Testis (tissue), 3 donors: ENCODE data around the gene EPO. TPM values are rescaled to one million over a fixed set of nuclear protein-coding genes. Genes with fewer than 3 reads are reported as not detected.
A peak's percentile ranks its signal among the peaks of the same experiment; 100 is the strongest.

Experiments used
- DNase-seq: peaks from one replicate; pipeline ENCODE4 v3.0.0-alpha.2; 2019
- H3K27ac ChIP-seq, 2 donors: fragments of 200-600 bp; sonication (generic); one replicate each; pipeline ENCODE4 v1.5.1; 2019
- H3K27me3 ChIP-seq: fragments of 200-600 bp; sonication (generic); one replicate; pipeline ENCODE4 v1.5.1; 2019
- H3K36me3 ChIP-seq: fragments of 200-600 bp; sonication (generic); one replicate; pipeline ENCODE4 v1.5.1; 2017; ENCODE audit warnings: low read depth; ENCODE audit errors: missing control alignments
- H3K4me1 ChIP-seq: fragments of 200-600 bp; sonication (generic); one replicate; pipeline ENCODE4 v1.5.1; 2019
- H3K4me3 ChIP-seq, 2 donors: fragments of 200-600 bp; sonication (generic); one replicate each; pipeline ENCODE4 v1.5.1; 2017 to 2019
- H3K9me3 ChIP-seq: fragments of 200-600 bp; sonication (generic); one replicate; pipeline ENCODE4 v1.5.1; 2017
- POLR2A ChIP-seq: fragments of 450-650 bp; IDR thresholded peaks from one replicate; pipeline ENCODE4 v1.6.1; 2017; ENCODE audit warnings: antibody characterized with exemption, mild to moderate bottlenecking, moderate library complexity
- WGBS, 2 donors: methylation state at CpG; one replicate each; pipeline ENCODE4 v1.1.5; 2018; 5-methylcytosine and 5-hydroxymethylcytosine counted together
- intact Hi-C: fragments of 100-400 bp; cut with DNase I; formaldehyde crosslinking; loops from one replicate; pipeline ENCODE4 v1.15.1; 2023; ENCODE audit warnings: low total_unique reads
- polyA plus RNA-seq: library from polyadenylated mRNA; stranded (reverse); fragments of 350-450 nt; fragmentation: Illumina TruSeq; extraction: RNeasy Lipid Tissue Mini Kit (QIAGEN cat#74804); gene quantifications from one replicate; pipeline ENCODE4 v1.2.3, GENCODE V29; 2014; ENCODE audit warnings: low read depth, low replicate concordance; ENCODE audit not compliant: insufficient read depth
- total RNA-seq, 2 donors: library from RNA; depleted of rRNA; stranded (reverse); fragments of >200 nt; gene quantifications; one replicate each; pipeline ENCODE4 v1.2.3, GENCODE V29; 2016
- TF ChIP-seq, protein P1 (sequence below), 3 experiments: fragments of 450-650 bp in 2 of 3; fragments of 200-600 bp in 1 of 3; sonication (generic) in 1 of 3; IDR thresholded peaks; one replicate each; pipeline ENCODE4 v1.5.1; 2016 to 2019; ENCODE audit warnings: antibody characterized with exemption in 3 of 3, mild to moderate bottlenecking in 2 of 3, moderate library complexity in 1 of 3

EPO gene
- total and polyA plus RNA-seq, 3 donors from 2014 or later, result 0.63 to 0.93 (median 0.65) TPM

DNA sequence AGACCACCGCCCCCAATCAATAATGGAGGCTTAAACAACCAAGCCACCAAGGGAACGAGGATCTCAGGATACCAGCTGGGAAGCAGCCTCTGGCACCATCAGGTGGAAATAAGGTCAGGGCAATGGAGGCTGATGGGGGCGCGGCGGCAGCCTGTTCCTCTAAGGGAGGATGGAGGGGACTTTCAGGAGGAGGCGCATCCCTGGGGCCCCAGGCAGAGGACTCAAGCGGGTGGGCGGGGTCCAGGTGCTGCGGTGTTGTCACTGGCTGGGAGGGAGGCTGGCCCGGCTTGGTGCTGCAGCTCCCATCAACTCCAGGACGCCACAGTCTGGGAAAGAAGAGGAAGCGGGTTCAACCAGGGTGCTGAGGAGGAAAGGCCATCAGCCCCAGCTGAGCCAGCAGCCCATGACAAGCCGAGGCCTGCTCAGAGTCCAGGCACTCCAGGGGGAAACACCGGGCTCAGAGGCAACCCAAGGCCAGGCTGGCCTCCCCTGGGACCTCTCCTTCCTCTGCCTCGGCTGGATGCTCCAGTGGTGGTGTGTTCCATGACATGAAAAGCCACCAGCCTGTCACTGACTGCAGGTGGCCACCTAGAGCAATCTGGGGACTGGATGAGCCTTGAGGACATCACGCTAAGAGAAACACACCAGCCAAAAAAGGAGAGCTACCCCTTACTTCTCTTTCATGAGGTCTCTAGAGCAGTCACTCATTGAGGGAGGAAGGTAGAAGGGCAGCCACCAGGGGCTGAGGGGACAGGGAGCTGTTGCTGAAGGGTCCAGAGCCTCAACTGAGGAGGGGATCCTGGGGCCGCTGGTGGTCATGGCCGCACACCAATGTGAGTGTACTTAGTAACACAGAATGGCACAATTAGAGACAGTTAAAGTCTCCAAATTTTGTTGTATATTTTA is 30.8 kb upstream of the EPO start:
- DNase-seq, result no peak
- Histone ChIP-seq H3K4me1 (peaks cover 52% of the 10 kb centered on the region), H3K27ac (peak overlapping the region; percentile 27 to 59), H3K4me3 (no peak overlapping the region), H3K9me3 (no peaks in the 10 kb centered on the region), H3K36me3 (no peaks in the 10 kb centered on the region), H3K27me3 (no peaks in the 10 kb centered on the region)
- TF ChIP-seq, protein P1, sequence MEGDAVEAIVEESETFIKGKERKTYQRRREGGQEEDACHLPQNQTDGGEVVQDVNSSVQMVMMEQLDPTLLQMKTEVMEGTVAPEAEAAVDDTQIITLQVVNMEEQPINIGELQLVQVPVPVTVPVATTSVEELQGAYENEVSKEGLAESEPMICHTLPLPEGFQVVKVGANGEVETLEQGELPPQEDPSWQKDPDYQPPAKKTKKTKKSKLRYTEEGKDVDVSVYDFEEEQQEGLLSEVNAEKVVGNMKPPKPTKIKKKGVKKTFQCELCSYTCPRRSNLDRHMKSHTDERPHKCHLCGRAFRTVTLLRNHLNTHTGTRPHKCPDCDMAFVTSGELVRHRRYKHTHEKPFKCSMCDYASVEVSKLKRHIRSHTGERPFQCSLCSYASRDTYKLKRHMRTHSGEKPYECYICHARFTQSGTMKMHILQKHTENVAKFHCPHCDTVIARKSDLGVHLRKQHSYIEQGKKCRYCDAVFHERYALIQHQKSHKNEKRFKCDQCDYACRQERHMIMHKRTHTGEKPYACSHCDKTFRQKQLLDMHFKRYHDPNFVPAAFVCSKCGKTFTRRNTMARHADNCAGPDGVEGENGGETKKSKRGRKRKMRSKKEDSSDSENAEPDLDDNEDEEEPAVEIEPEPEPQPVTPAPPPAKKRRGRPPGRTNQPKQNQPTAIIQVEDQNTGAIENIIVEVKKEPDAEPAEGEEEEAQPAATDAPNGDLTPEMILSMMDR (IDR thresholded peaks at IDR 0.05), result no peak
- no peak for TF ChIP-seq POLR2A
- WGBS, 2 donors, result 76 to 90% methylated on average over 7 to 18 of the region's 18 CpGs
- intact Hi-C loops, result loop anchor here (5.0 kb wide), 2 partner anchors 122 to 222 kb away; no protein-coding TSS in a partner anchor

DNA sequence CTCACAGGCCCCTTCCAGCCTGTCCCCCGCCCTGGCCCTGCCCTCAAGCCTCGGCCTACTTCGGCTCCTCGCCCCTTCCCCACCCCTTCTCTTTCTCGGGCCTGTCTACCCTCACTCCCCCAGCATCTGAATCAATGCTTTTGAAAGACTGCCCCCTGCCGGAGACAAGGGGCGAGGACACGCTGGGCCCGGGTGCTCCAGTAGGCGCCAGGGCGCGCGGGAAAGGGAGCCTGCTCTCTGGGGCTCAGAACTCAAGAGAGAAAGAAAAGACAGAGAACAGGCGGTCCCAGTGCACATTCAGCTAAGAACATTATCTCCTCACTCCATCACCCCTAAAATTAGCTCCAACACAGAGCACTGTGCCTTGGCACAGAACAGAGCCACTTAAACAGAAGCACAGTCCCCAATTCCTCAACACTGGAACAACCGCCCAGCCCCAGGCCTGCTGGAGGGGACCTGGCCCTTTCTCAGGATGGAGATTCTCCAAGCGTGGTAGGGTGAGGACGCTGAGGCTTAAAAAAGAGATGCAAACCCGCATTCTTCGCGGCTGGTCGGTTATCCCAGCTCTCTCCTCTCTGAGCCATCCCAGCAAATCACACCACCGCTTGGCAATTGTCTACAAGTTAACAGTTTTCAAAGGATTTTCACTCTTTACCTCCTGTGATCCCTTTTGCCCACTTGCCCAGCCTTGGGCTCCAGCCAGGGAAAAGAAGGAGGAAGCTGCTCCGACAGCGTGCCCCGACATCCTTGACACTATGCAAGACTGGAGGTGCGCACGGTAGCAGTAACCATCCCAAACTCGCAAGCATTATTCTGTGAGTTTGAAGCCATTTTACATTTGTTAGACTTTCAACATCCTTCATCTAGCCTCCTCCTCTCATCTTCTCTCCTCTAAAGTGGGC is 28.3 kb upstream of the EPO start:
- no peaks in the 10 kb centered on the region for H3K36me3 ChIP-seq
- peak overlapping the region in 1 of 2 donors; percentile 2 for H3K4me3 ChIP-seq
- TF ChIP-seq, protein P1 (IDR thresholded peaks at IDR 0.05), result peak; percentile 85 to 88 (median 87)
- no peak for TF ChIP-seq POLR2A
- DNase-seq, result peak; percentile 87
- H3K27me3 ChIP-seq, result no peaks in the 10 kb centered on the region
- peaks cover 54% of the 10 kb centered on the region for H3K4me1 ChIP-seq
- no peaks in the 10 kb centered on the region for H3K9me3 ChIP-seq
- intact Hi-C loops, result loop anchor here (5.0 kb wide), 2 partner anchors 125 to 225 kb away; no protein-coding TSS in a partner anchor
- H3K27ac ChIP-seq, result peak overlapping the region; percentile 21 to 96
- WGBS, 2 donors, result 7 to 11% methylated on average over 24 to 28 of the region's 28 CpGs

DNA sequence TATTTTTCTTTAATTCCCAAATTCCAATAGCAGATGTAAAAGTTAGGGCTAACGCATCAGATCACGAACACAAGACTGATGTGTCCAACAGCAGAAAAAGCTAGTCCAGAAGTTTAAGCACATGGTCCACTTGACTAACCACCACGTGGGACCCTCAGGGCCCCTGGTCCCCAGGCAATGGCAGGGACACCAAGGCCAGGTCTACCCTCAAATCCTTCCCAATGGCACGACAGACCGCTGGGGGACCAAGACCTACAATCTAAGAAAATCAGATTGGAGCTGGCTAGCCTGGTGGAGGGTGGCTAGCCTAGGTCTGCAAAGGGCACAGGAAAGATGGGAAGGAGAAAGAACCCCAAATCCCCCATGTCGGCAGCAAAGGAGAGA is 27.7 kb upstream of the EPO start:
- intact Hi-C loops, result loop anchor here (5.0 kb wide), 2 partner anchors 125 to 225 kb away; no protein-coding TSS in a partner anchor
- no peak for DNase-seq
- H3K4me3 ChIP-seq, result peak overlapping the region; percentile 88 to 91
- peak overlapping the region; percentile 86 to 96 for H3K27ac ChIP-seq
- peaks cover 52% of the 10 kb centered on the region for H3K4me1 ChIP-seq
- WGBS, 2 donors, result 29 to 39% methylated on average over 6 of the region's 6 CpGs
- no peak for TF ChIP-seq POLR2A
- TF ChIP-seq, protein P1 (IDR thresholded peaks at IDR 0.05), result no peak
- H3K9me3 ChIP-seq, result no peaks in the 10 kb centered on the region
- H3K27me3 ChIP-seq, result no peaks in the 10 kb centered on the region
- H3K36me3 ChIP-seq, result no peaks in the 10 kb centered on the region

DNA sequence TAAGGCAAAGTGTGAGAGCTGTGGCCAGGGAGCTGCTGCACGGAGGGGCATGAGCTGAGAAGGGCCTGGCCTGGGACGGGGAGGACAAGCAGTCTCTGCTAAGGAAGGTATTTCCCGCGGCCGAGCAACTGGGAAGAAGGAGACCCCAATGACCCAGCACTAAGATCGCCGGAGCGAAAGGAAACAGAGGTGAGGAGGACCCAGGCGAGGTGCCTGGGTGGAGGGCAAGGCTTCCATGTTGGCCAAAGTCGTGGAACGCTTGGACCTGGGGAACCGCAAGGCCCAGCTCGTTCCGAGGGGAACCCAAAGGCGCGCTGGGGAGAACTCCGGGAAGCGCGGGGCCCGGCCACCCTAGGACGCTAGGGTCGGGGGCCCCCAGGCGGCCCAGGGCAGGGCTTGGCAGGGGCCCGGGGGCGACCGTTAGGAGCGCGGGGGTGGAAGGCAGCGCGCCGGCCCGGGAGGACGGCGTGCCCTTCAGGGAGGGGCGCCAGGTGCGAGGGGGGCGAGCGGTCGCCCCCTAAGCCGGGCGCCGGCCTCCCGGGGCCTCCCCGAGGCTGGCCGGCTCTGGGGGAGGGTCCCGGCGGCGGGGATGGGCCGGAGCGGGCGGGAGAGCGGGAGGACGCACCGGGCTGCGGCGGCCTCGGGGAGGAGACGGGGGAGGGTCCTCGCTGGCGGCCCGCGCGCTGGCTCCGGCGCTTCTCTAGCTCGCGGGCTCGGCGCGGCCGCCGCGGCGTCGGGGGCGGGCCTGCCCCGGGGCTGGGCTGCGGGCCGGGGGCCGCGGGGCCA is 26.8 kb upstream of the EPO start:
- Histone ChIP-seq H3K4me3 (peak overlapping the region; percentile 88 to 91), H3K27me3 (no peaks in the 10 kb centered on the region), H3K9me3 (no peaks in the 10 kb centered on the region), H3K4me1 (peaks cover 42% of the 10 kb centered on the region), H3K27ac (peak overlapping the region; percentile 86 to 96), H3K36me3 (no peaks in the 10 kb centered on the region)
- DNase-seq, result no peak
- intact Hi-C loops, result loop anchor here (5.0 kb wide), 2 partner anchors 126 to 226 kb away; no protein-coding TSS in a partner anchor
- no peak for TF ChIP-seq POLR2A
- TF ChIP-seq, protein P1 (IDR thresholded peaks at IDR 0.05), result no peak
- 1 to 4% methylated on average over 7 to 52 of the region's 81 CpGs for WGBS, 2 donors
